MV-4-11 (cell line): ENCODE results near the gene MAP6.

ENCODE experiments used
- DNase-seq: peaks from one replicate; lab custom pipeline; 2025; lab: John Stamatoyannopoulos, UW

Gene MAP6

GRCh38 chr11:75567971-75568370, 100.9 kb downstream of the MAP6 start:
- DNase-seq, result no peak

DNA sequence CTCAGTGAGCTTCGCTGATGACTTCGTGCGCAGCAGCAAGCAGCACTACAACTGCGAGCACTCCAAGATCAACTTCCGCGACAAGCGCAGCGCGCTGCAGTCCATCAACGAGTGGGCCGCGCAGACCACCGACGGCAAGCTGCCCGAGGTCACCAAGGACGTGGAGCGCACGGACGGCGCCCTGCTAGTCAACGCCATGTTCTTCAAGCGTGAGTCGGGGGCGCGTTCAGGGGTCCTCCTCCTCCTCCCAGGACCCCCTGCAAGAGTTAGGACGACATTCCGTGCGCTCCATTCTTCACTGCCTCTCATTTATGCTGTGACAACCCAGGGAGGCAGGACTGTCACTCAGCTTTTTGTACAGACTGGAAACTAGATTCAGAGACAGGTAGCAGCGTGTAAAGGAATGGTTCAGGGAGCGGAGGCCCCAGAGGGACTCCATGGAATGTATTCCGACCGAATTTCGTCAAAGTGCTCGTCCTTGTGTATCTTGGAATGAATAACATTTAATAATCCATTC, 102.0 kb downstream of the MAP6 start:
- no peak for DNase-seq

GRCh38 chr11:75565916-75566762, 102.7 kb downstream of the MAP6 start:
- no peak for DNase-seq

- DNase-seq, result no peak
Measured at GRCh38 chr11:75565221-75565814, 103.5 kb downstream of the MAP6 start.

GRCh38 chr11:75563978-75564552, 104.8 kb downstream of the MAP6 start:
- no peak for DNase-seq

- DNase-seq, result no peak
Measured at GRCh38 chr11:75563501-75563977, 105.3 kb downstream of the MAP6 start.

DNA sequence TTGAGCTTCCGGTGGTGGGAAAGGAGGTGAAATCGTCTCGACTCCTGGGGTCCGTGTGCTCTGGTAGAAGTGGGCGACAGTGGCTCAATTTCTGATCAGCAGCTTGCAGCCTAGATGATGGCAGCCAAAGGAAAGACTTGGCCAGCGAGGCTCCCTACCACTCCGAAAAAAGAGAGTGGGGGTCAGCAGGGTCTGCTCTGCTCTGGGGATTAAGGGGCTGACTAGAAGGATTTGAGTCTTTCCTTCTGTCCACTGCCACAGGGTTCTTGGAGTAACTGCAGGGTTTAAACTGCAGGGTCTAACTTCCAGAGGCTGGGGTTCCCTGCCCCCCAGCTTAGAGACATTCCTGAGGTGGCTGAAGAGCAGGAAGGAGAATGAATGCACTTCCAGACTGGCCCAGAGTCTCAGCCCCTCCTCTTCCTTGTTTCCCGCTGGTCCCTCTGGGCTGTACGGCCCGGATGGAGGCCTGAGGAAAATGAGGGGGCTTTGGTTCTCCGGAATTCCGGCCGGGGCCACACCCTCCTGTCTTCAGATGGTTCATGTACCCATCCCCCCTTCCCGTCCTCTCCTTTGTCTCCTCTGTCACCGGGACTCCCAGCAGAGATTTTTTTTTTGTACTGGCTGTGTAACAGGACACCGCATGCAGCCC, 105.9 kb downstream of the MAP6 start:
- DNase-seq, result no peak

DNA sequence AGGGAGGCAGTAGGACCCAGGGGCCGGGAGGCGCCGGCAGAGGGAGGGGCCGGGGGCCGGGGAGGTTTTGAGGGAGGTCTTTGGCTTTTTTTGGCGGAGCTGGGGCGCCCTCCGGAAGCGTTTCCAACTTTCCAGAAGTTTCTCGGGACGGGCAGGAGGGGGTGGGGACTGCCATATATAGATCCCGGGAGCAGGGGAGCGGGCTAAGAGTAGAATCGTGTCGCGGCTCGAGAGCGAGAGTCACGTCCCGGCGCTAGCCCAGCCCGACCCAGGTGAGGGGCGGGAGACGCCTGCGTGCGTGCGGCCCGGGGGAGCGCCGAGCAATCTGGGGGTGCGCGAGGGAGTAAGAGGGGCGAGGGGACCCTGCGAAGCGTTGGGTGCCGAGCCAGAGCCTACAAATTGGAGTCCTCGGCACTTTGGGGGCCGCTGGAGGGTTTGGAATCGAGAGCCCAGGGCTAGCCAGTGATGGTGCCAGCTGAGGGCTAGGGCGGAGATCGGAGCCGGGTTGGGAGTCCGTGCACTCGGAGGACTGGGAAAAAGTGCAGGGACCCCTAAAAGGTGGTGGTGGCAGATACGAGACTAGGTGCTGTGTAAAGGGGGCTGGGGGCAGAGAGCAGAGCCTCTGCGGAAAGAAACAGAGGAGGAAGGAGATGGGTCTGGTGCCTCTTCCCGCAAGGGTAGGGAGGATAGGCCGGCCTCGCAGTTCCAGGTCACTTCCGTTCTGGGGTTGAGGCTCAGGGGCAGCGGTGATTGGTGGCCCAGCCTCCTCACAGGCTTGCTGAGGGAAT, 106.6 kb downstream of the MAP6 start, which contains the start of gene SERPINH1:
Gene SERPINH1 (plus strand): TSS at position 206 of the 788 bp plus-strand sequence. CDS start 4,097 bp downstream, outside the sequence.
- DNase-seq, result peak; percentile 79

GRCh38 chr11:75561426-75562047, 107.3 kb downstream of the MAP6 start:
- no peak for DNase-seq

GRCh38 chr11:75560644-75561043, 108.2 kb downstream of the MAP6 start:
- DNase-seq, result no peak

- no peak for DNase-seq
Measured at GRCh38 chr11:75558939-75559843, 109.6 kb downstream of the MAP6 start.

- DNase-seq, result no peak
Measured at GRCh38 chr11:75557666-75558494, 111.0 kb downstream of the MAP6 start.

- DNase-seq, result no peak
Measured at GRCh38 chr11:75556275-75556674, 112.6 kb downstream of the MAP6 start.

DNA sequence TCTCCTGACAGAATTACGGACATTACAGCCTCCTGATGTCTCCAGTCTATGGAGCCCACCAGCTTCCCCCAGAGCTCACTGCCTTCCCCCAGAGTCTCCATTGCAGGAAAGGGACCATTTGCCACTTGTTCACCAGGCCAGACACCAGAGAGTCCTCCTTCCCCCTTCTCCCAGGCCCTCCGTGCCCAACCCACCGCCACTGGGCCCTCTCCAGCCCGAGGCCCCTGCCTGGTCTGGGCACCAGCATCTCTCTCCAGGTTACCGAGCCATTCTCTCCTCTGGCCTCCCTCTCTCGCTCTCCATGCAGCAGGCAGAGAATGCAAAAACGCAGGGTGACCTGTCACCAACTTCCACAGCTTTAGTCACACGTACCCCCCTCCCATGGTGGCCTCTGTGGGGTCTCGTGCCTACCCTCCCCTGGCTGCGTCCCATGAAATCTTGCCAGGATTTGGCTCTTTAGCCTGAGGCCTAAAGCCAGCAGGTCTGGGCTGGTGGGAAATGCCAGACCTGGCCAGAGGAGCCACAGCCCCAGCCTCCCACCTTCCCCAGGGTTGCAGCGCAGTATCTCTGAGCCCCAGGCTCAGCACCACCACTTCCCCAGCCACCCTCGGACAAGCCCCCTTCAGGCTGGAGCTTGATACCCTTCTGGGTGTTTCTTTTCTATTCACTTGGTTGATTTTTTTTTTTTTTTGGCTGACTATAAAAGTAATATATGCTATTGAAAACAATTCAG, 113.6 kb downstream of the MAP6 start:
- no peak for DNase-seq

DNA sequence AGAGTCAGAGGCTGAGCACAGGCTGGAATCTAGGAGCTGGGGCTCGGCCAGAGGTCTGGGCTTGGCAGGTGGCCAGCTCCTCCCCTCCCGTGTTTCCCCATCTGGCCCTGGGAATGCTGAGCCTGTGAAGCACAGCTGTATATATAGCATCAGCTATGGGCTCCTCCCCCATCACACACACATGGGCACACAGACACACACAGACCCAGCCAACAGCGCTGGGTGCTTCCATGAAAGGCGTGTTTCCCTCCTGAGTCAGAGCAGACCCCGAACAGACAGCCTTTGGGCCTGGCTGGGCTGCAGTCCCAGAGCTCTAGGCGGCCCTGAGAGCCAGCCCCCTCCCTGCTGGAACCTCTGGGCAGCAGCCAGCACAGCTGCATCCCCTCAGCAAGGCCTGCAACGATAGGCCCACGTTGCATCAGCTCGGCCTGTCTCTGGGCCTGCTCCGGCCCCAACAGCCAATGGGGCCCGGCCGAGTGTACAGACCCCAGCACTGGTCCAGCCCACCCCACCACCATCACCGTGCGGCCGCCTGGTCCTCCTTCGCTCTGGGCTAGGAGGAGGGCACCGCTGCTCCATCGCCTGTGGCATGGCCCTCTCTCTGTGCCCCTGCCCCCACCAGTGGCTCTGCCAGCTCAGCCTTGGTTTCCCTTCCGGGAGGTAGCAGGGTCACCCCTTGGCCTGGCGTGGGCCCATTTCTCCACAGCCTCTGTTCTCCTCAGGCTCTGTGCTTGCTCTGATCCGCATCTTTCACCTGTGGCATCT, 114.4 kb downstream of the MAP6 start:
- no peak for DNase-seq

DNA sequence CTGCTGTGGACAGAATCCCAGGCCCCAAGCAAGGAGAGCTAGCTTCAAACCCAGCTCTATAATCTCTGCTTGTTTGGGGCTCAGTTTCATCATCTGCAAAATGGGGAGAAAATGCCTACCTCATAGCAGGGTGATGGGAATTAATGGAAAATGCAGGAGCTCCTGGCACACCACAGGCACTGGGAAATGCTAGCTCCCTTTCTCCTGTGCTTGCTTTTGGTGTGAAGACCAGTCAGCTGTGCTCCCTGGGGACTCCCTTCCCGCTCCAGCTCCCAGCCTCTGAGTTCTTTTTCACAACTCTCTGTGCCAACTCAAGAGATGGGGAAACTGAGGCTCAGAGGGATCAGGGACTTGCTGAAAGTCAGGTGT, 115.0 kb downstream of the MAP6 start:
- DNase-seq, result no peak

DNA sequence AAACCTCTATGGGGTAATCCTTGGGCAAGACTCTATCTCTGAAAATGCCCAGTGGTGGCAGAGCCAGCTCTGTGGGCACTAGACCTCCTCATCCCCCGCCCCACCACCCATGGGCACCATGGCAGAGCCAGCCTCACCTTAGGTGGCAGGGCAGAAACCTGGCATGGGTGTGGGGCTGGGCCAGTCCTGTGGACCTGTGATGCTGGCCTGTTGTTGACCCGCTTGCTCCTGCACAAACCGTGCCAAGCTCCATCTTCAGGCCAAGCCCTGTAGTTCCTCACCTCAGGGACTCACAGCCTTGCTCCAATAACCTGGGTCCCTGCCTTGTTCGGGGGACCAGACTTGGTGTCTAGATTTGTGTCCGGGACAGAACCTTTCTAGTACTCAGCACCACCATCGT, 115.7 kb downstream of the MAP6 start:
- DNase-seq, result no peak
